NCI-H446 (cell line): ENCODE results near the gene LRRC55.

Experiments used
- DNase-seq, 2 experiments: peaks; one replicate each; lab custom pipeline; 2025; lab: John Stamatoyannopoulos, UW

Gene LRRC55

GRCh38 chr11:57235761-57236703, 54.3 kb downstream of the LRRC55 start:
- no peak for DNase-seq

- no peak for DNase-seq
Observed at GRCh38 chr11:57237204-57237681, 55.5 kb downstream of the LRRC55 start, which contains the start of gene APLNR. Gene APLNR (minus strand): TSS chr11:57237250. CDS start chr11:57237004, 246 bp downstream.

GRCh38 chr11:57239348-57239747, 57.6 kb downstream of the LRRC55 start:
- no peak for DNase-seq

- DNase-seq = peak in 1 of 2 experiments; percentile 46
Observed at GRCh38 chr11:57240007-57240406, 58.3 kb downstream of the LRRC55 start.

- peak in 1 of 2 experiments; percentile 20 for DNase-seq
Observed at GRCh38 chr11:57240757-57241156, 59.0 kb downstream of the LRRC55 start.
